Neuron (in vitro differentiated cells): ENCODE measurements around the gene B4GALNT1.
"Not testable (repeated sequence)": the region's sequence is repeated elsewhere in the genome, so short reads cannot be mapped to it uniquely, and the experiment has no call there.

Experiments
- H2AFZ ChIP-seq: one replicate; pipeline ENCODE4 v1.6.1; 2013; ENCODE audit warnings: low read depth, mild to moderate bottlenecking, inconsistent platforms, low read length, moderate library complexity
- H3K27me3 ChIP-seq: one replicate; pipeline ENCODE4 v1.6.1; 2013; ENCODE audit warnings: low read length; ENCODE audit not compliant: insufficient read depth
- H3K36me3 ChIP-seq: one replicate; pipeline ENCODE4 v1.6.1; 2013; ENCODE audit warnings: low read length; ENCODE audit not compliant: insufficient read depth
- H3K4me1 ChIP-seq: one replicate; pipeline ENCODE4 v1.6.1; 2013; ENCODE audit warnings: low read length; ENCODE audit not compliant: insufficient read depth
- H3K4me3 ChIP-seq: 2 replicates; pipeline ENCODE4 v1.5.1; 2013; ENCODE audit warnings: mild to moderate bottlenecking, low read length, moderate library complexity
- H3K9me3 ChIP-seq: one replicate; pipeline ENCODE4 v1.6.1; 2013; ENCODE audit warnings: low read length

B4GALNT1 gene

GRCh38 chr12:57622293-57623245 lies 10.4 kb downstream of the B4GALNT1 start:
- no peak overlapping the region for H3K4me3 ChIP-seq
- peaks cover 19% of the 10 kb centered on the region for H3K36me3 ChIP-seq
- H2AFZ ChIP-seq, result no peak overlapping the region
- H3K4me1 ChIP-seq, result no peaks in the 10 kb centered on the region
- H3K27me3 ChIP-seq, result no peaks in the 10 kb centered on the region
- no peaks in the 10 kb centered on the region for H3K9me3 ChIP-seq

GRCh38 chr12:57621497-57622292 lies 11.3 kb downstream of the B4GALNT1 start:
- Histone ChIP-seq H3K27me3 (no peaks in the 10 kb centered on the region), H3K4me1 (no peaks in the 10 kb centered on the region), H3K4me3 (no peak overlapping the region), H3K36me3 (peaks cover 22% of the 10 kb centered on the region), H3K9me3 (no peaks in the 10 kb centered on the region), H2AFZ (no peak overlapping the region)

GRCh38 chr12:57620936-57621496 lies 12.0 kb downstream of the B4GALNT1 start:
- Histone ChIP-seq H3K36me3 (peaks cover 22% of the 10 kb centered on the region), H2AFZ (no peak overlapping the region), H3K9me3 (no peaks in the 10 kb centered on the region), H3K4me1 (no peaks in the 10 kb centered on the region), H3K27me3 (no peaks in the 10 kb centered on the region), H3K4me3 (no peak overlapping the region)

- H3K27me3 ChIP-seq, result no peaks in the 10 kb centered on the region
- no peak overlapping the region for H3K4me3 ChIP-seq
- no peaks in the 10 kb centered on the region for H3K4me1 ChIP-seq
- H3K36me3 ChIP-seq, result peaks cover 27% of the 10 kb centered on the region
- H3K9me3 ChIP-seq, result peaks cover under 1% of the 10 kb centered on the region
- no peak overlapping the region for H2AFZ ChIP-seq
These were observed 12.6 kb downstream of the B4GALNT1 start for GRCh38 chr12:57620245-57620935.

DNA sequence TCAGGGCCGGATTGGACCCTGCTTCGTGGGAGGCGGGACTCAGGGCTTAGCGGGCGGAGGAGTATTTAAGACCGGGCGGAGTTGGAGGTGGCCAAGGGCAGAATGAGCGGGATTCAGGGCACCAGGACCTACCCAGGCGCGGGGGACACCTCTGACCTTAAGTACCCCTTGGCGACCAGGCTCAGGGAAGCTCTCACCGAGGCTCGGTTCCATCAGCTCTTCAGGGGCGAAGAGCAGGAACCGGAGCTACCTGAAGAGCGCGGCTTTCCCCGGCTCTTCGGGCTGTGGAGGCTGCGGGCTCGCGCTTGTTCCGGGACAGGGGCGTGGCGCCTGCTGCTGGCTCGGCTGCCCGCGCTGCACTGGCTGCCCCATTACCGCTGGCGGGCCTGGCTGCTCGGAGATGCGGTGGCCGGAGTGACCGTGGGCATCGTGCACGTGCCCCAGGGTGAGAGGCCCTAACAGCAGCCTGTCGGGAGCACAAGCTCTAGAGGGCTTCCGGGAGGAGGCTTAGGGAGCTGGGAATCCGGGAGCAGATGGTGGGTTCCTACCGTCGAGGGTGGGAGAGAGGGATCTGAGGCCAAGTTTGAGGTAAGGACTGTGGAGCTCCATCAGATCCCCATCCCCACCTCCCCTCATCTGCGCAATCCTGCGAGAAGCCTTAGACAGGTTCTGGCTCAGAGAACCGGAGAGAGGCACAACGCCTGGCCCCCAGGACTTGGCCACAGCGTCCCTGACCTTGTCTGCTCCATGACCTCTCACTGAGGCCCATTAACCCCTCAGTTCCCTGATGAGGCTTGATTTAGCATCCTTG lies 13.4 kb downstream of the B4GALNT1 start:
- Histone ChIP-seq H2AFZ (no peak overlapping the region), H3K4me3 (no peak overlapping the region), H3K27me3 (no peaks in the 10 kb centered on the region), H3K36me3 (peaks cover 28% of the 10 kb centered on the region), H3K9me3 (peaks cover 2% of the 10 kb centered on the region), H3K4me1 (no peaks in the 10 kb centered on the region)

DNA sequence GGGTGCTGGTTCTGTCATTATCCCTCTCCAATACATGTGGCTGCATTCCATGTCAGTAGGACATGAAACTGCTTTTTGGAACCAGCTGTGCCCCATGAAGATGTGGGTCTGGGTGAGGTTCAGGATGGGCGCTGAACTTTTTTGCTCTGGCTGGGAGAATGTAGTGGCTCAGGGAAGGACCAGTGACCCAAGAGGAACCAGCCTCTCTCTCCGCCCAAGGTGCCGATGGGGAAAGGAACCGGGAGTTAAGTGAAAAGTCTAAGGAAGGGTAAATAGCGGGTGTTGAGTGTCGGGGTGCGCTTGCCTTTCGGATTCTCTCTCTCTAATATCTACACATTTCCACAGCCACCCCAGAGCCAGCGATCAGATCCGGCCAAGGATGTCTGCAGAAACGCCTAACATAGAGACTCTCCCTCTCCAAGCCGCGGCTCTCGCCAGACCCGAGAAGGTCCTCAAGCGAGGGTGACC lies 14.0 kb downstream of the B4GALNT1 start:
- no peaks in the 10 kb centered on the region for H3K27me3 ChIP-seq
- H3K36me3 ChIP-seq, result peaks cover 32% of the 10 kb centered on the region
- H3K9me3 ChIP-seq, result peaks cover 2% of the 10 kb centered on the region
- H2AFZ ChIP-seq, result no peak overlapping the region
- no peak overlapping the region for H3K4me3 ChIP-seq
- H3K4me1 ChIP-seq, result no peaks in the 10 kb centered on the region

DNA sequence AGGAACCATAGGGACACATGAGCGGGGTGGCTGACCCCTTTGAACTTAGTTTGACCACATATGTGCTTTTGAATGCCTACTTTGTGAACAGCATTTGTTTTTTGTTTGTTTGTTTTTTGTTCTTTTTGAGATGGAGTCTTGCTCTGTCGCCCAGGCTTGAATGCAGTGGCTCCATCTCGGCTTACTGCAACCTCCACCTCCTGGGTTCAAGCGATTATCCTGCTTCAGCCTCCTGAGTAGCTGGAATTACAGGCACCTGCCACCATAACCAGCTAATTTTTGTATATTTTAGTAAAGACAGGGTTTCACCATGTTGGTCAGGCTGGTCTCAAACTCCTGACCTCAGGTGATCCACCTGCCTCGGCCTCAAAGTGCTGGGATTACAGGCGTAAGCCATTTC lies 14.6 kb downstream of the B4GALNT1 start:
- H3K36me3 ChIP-seq, result peaks cover 38% of the 10 kb centered on the region
- not testable (repeated sequence) for H3K27me3 ChIP-seq, H3K9me3 ChIP-seq, H3K4me1 ChIP-seq, H3K4me3 ChIP-seq, H2AFZ ChIP-seq

- H3K4me3 ChIP-seq, result no peak overlapping the region
- H2AFZ ChIP-seq, result no peak overlapping the region
- peaks cover 2% of the 10 kb centered on the region for H3K9me3 ChIP-seq
- no peaks in the 10 kb centered on the region for H3K4me1 ChIP-seq
- H3K36me3 ChIP-seq, result peaks cover 43% of the 10 kb centered on the region
- no peaks in the 10 kb centered on the region for H3K27me3 ChIP-seq
These were observed 15.1 kb downstream of the B4GALNT1 start for GRCh38 chr12:57617942-57618341.

DNA sequence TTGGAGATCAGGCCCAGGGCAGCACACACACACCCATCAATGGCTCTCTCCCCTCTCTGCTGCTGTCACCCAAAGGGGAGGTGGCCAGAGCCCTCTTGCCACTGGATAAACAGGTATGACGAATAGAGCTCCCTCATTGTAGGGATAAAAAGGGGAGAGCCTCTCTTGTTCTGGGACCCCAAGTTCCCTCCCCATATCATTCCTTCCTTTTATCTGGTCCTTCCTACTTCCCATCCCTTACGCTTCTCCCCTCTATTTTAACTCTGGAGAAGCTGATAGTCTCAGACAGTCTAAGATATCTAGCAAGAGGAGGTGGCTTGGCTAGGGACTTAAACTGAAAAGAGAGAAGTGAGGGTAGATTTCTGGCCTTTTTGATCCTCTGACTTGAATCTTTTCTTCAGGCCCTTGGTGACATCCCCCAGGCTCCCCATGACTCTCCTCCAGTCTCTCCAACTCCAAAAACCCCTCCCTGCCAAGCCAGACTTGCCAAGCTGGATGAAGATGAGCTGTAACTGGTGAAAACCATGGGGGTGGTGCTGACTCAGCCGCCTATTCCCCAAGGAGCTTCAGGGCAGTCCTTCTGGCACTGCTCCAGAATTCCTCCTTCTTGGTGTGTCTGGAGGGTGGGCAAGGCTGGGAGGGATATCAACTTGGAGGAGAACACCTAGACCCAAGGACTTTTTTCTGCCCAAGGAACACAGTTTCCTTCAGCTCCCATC lies 16.5 kb downstream of the B4GALNT1 start:
- no peak overlapping the region for H3K4me3 ChIP-seq
- H3K36me3 ChIP-seq, result peaks cover 43% of the 10 kb centered on the region
- peaks cover 6% of the 10 kb centered on the region for H3K4me1 ChIP-seq
- H2AFZ ChIP-seq, result no peak overlapping the region
- no peaks in the 10 kb centered on the region for H3K27me3 ChIP-seq
- H3K9me3 ChIP-seq, result peaks cover 2% of the 10 kb centered on the region

GRCh38 chr12:57615637-57616036 lies 17.4 kb downstream of the B4GALNT1 start:
- H3K9me3 ChIP-seq, result peaks cover 2% of the 10 kb centered on the region
- peaks cover 10% of the 10 kb centered on the region for H3K4me1 ChIP-seq
- H3K4me3 ChIP-seq, result no peak overlapping the region
- H2AFZ ChIP-seq, result no peak overlapping the region
- H3K36me3 ChIP-seq, result peaks cover 43% of the 10 kb centered on the region
- no peaks in the 10 kb centered on the region for H3K27me3 ChIP-seq

DNA sequence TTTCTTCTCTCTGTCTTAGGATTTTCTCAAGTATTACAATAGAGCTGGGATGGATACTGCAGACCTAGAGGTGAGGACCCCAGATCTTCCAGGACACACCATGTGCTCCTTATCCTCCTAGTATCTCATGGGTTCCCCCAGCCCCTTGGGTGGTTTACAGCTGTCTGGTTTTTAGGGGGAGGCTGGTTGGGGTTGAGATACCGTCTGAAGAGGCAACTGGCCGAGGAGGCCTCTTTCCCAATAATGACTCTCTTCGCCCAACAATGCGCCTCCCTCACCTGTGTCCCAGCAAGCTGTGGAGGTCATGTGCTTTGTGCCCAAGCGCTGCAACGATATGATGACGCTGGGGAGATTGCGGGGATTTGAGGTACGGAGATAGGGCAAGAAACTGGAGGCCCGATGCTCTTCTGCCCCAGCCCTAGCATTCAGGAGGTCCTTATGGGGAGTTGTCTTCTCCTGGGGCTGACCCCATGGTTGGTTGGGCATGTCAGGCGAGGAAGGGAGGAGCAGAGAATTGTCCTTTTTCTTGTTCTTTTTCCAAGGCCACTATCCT lies 18.0 kb downstream of the B4GALNT1 start:
- no peak overlapping the region for H2AFZ ChIP-seq
- H3K9me3 ChIP-seq, result peaks cover 2% of the 10 kb centered on the region
- H3K27me3 ChIP-seq, result no peaks in the 10 kb centered on the region
- peaks cover 43% of the 10 kb centered on the region for H3K36me3 ChIP-seq
- H3K4me1 ChIP-seq, result peaks cover 13% of the 10 kb centered on the region
- H3K4me3 ChIP-seq, result no peak overlapping the region
